GM13976 (cell line): ENCODE data around the gene GMPPA.

Experiments
- DNase-seq: peaks from one replicate; pipeline ENCODE4 v3.0.0; 2012; ENCODE audit warnings: low spot score
- CTCF ChIP-seq: IDR thresholded peaks from 2 replicates; pipeline ENCODE4 v1.5.1; 2012; ENCODE audit warnings: borderline replicate concordance, mild to moderate bottlenecking; ENCODE audit not compliant: insufficient read depth; ENCODE audit errors: extremely low read depth, missing control alignments, control extremely low read depth
- in situ Hi-C: fragments of 300-500 bp; cut with MboI; formaldehyde crosslinking; loops from one replicate; pipeline ENCODE4 v1.12.0; 2022; ENCODE audit warnings: low sequenced_read_pairs, mixed read lengths, inconsistent platforms; ENCODE audit not compliant: unreplicated experiment

The GMPPA gene

GRCh38 chr2:219496825-219497494 lies 1.7 kb upstream of the GMPPA start:
- TF ChIP-seq CTCF = no peak
- no peak for DNase-seq
- in situ Hi-C loops = no loop called here

- in situ Hi-C loops = no loop called here
- TF ChIP-seq CTCF = no peak
- peak; percentile 85 for DNase-seq
Observed at GRCh38 chr2:219497495-219498279, 1.0 kb upstream of the GMPPA start.

GRCh38 chr2:219499058-219499307 lies 292 bp downstream of the GMPPA start:
- in situ Hi-C loops = no loop called here
- no peak for DNase-seq

GRCh38 chr2:219499555-219499954 lies 864 bp downstream of the GMPPA start:
- DNase-seq = no peak
- TF ChIP-seq CTCF = no peak
- in situ Hi-C loops = no loop called here

More at GRCh38 chr2:219499058-219499307, 292 bp downstream of the GMPPA start:
- no peak for TF ChIP-seq CTCF

- no peak for TF ChIP-seq CTCF
- in situ Hi-C loops = no loop called here
- DNase-seq = no peak
Observed at GRCh38 chr2:219500135-219500534, 1.4 kb downstream of the GMPPA start.

- in situ Hi-C loops = no loop called here
- DNase-seq = no peak
- TF ChIP-seq CTCF = no peak
Observed at GRCh38 chr2:219501849-219502248, 3.2 kb downstream of the GMPPA start.
